K562 (cell line): Measurements from ENCODE around the gene CMIP. TPM values are rescaled to one million over a fixed set of nuclear protein-coding genes. Genes with fewer than 3 reads are reported as not detected.

Experiments
- ARID2 ChIP-seq: fragments of 450-650 bp; IDR thresholded peaks from 2 replicates; pipeline ENCODE4 v1.6.1; 2017; ENCODE audit warnings: antibody characterized with exemption, mild to moderate bottlenecking
- ARID4B ChIP-seq: sonication (generic); formaldehyde crosslinking; IDR thresholded peaks from 2 replicates; pipeline ENCODE4 v1.8.0; 2022; ENCODE audit warnings: mild to moderate bottlenecking, missing genetic modification reagents
- CBFB ChIP-seq: sonication (generic); formaldehyde crosslinking; IDR thresholded peaks from 2 replicates; pipeline ENCODE4 v1.4.0; 2020; ENCODE audit warnings: mild to moderate bottlenecking, missing genetic modification reagents
- CBX2 ChIP-seq: fragments of 200-600 bp; sonication (generic); IDR thresholded peaks from one replicate; pipeline ENCODE4 v1.6.1; 2012; ENCODE audit warnings: mild to moderate bottlenecking, low read length, inconsistent platforms; ENCODE audit not compliant: insufficient read depth, poor library complexity, severe bottlenecking
- CREB5 ChIP-seq: fragments of 250-450 bp; sonication (Bioruptor Pico); IDR thresholded peaks from 2 replicates; pipeline ENCODE4 v1.5.0; 2020; ENCODE audit warnings: mild to moderate bottlenecking
- DIDO1 ChIP-seq: fragments of 450-650 bp; IDR thresholded peaks from 2 replicates; pipeline ENCODE4 v1.6.1; 2016; ENCODE audit warnings: low read depth, missing biosample characterization, missing genetic modification characterization
- GABPA ChIP-seq: fragments of 200-800 bp; sonication (Bioruptor generic); conservative IDR thresholded peaks from 2 replicates; pipeline ENCODE4 v1.6.1; 2016; ENCODE audit warnings: low read depth, missing genetic modification characterization, missing compliant biosample characterization
- HBP1 ChIP-seq: fragments of 450-650 bp; formaldehyde crosslinking; IDR thresholded peaks from 2 replicates; pipeline ENCODE4 v1.4.0; 2022; ENCODE audit warnings: missing genetic modification characterization
- KLF13 ChIP-seq: fragments of 450-650 bp; IDR thresholded peaks from 2 replicates; pipeline ENCODE4 v1.6.1; 2016; ENCODE audit warnings: missing genetic modification characterization, low read depth, mild to moderate bottlenecking, missing compliant biosample characterization, moderate library complexity, borderline replicate concordance
- MEIS2 ChIP-seq: fragments of 450-650 bp; IDR thresholded peaks from 2 replicates; pipeline ENCODE4 v1.6.1; 2014; ENCODE audit warnings: mild to moderate bottlenecking; ENCODE audit not compliant: partially characterized antibody
- NFIC ChIP-seq: fragments of 450-650 bp; IDR thresholded peaks from 2 replicates; pipeline ENCODE4 v1.6.1; 2017; ENCODE audit warnings: mild to moderate bottlenecking, inconsistent platforms
- PCBP2 ChIP-seq: fragments of 200-400 bp; formaldehyde crosslinking; IDR thresholded peaks from 2 replicates; pipeline ENCODE4 v1.6.1; 2018; ENCODE audit warnings: low read length, low read depth, mild to moderate bottlenecking, moderate library complexity; ENCODE audit not compliant: poor library complexity, severe bottlenecking
- RNF219 ChIP-seq: fragments of 250-450 bp; sonication (Bioruptor Pico); IDR thresholded peaks from 2 replicates; pipeline ENCODE4 v1.5.0; 2022; ENCODE audit warnings: mild to moderate bottlenecking
- SIN3A ChIP-seq, 2 experiments: fragments of 150-350 bp in 1 of 2; IDR thresholded peaks; 2 replicates each; pipeline ENCODE4 v1.6.1; 2011 to 2016; ENCODE audit warnings: borderline replicate concordance in 2 of 2, low read depth in 2 of 2, low read length in 2 of 2, mild to moderate bottlenecking in 2 of 2, moderate library complexity in 2 of 2; ENCODE audit not compliant: control insufficient read depth in 1 of 2
- SNIP1 ChIP-seq: fragments of 450-650 bp; IDR thresholded peaks from 2 replicates; pipeline ENCODE4 v1.7.1; 2017; ENCODE audit warnings: low read depth, mild to moderate bottlenecking
- ZNF253 ChIP-seq: fragments of 250-450 bp; sonication (Bioruptor Pico); conservative IDR thresholded peaks from 2 replicates; pipeline ENCODE4 v1.6.1; 2021; ENCODE audit warnings: mild to moderate bottlenecking
- ZNF431 ChIP-seq: sonication (generic); formaldehyde crosslinking; IDR thresholded peaks from 2 replicates; pipeline ENCODE4 v1.8.0; 2022; ENCODE audit warnings: mild to moderate bottlenecking, missing genetic modification reagents
- polyA plus RNA-seq, 8 experiments: library from polyadenylated mRNA; depleted of rRNA in 4 of 8; stranded (reverse) in 5 of 8; unstranded in 3 of 8; fragments of >200 nt; fragmentation: Nextera tagmentation in 2 of 8; fragmentation: Illumina TruSeq in 1 of 8; extraction: Ambion mirVana in 2 of 8; extraction: Trizol in 1 of 8; gene quantifications; 2 replicates each; pipeline versions ENCODE4 v1.2.1 to v1.2.3, GENCODE V29; 2011 to 2014; ENCODE audit warnings: inconsistent platforms in 1 of 8, missing spikeins in 1 of 8
- total RNA-seq, 7 experiments: library from RNA; depleted of rRNA in 6 of 7; stranded (reverse); fragments of >200 nt in 6 of 7; fragmentation: Illumina TruSeq in 2 of 7; extraction: Trizol in 2 of 7; gene quantifications; 2 replicates each; pipeline versions ENCODE4 v1.2.1 to v1.2.3, GENCODE V29; 2011 to 2021; ENCODE audit warnings: low replicate concordance in 1 of 7

CMIP gene
- total and polyA plus RNA-seq, 9 of the 15 experiments (the other 6 are each of a cell fraction or from before 2014, with no cell fraction given): 0.94 to 82.5 (median 10.3) TPM

- TF ChIP-seq RNF219 (CRISPR knock-in tag) (no peak), ZNF253 (no peak), ARID2 (no peak), DIDO1 (tag) (no peak; the same call in 1 of the 2 replicates), NFIC (peak; percentile 93), CREB5 (CRISPR knock-in tag) (no peak), CBX2 (no peak), ARID4B (no peak), SIN3A (IDR thresholded peaks at IDR 0.05; ENCODE audit: borderline replicate concordance in 2 of 2, control insufficient read depth in 1 of 2, low read depth in 2 of 2, low read length in 2 of 2) (no peak; a peak in 1 of 4 replicates), MEIS2 (peak; percentile 100), PCBP2 (no peak), GABPA (tag) (peak; percentile 86), KLF13 (no peak), SNIP1 (no peak), HBP1 (peak; percentile 83), CBFB (no peak), ZNF431 (CRISPR knock-in tag) (no peak)
Observed at GRCh38 chr16:81495321-81496234, 51.0 kb downstream of the CMIP start (continued).
